Left lung (tissue), 10 donors: ENCODE results near the gene MEI4. TPM values are rescaled to one million over a fixed set of nuclear protein-coding genes. Genes with fewer than 3 reads are reported as not detected.
"Not testable (repeated sequence)": the region's sequence is repeated elsewhere in the genome, so short reads cannot be mapped to it uniquely, and the experiment has no call there.

Experiments
- ATAC-seq: fragments of 200-7000 bp; cut with Tn5 transposase; one replicate; pipeline ENCODE4 v1.9.1; 2020; ENCODE audit warnings: moderate library complexity
- DNase-seq, 4 donors: peaks; one replicate each; pipeline ENCODE4 v3.0.0-alpha.2; 2013 to 2020
- H3K27ac ChIP-seq, 2 donors: fragments of 200-600 bp; sonication (generic) in 1 of 2; one replicate each; pipeline versions ENCODE4 v1.5.0 to v1.8.0; 2020 to 2021
- H3K27me3 ChIP-seq, 2 donors: fragments of 200-600 bp; sonication (generic) in 1 of 2; one replicate each; pipeline versions ENCODE4 v1.5.0 to v1.8.0; 2020 to 2021
- H3K36me3 ChIP-seq, 2 donors: fragments of 200-600 bp; sonication (generic) in 1 of 2; one replicate each; pipeline versions ENCODE4 v1.5.0 to v1.8.0; 2020 to 2021
- H3K4me1 ChIP-seq, 2 donors: fragments of 200-600 bp; one replicate each; pipeline ENCODE4 v1.8.0; 2021
- H3K4me3 ChIP-seq, 2 donors: fragments of 200-600 bp; sonication (generic) in 1 of 2; one replicate each; pipeline versions ENCODE4 v1.5.0 to v1.8.0; 2020 to 2021; ENCODE audit warnings: mild to moderate bottlenecking in 1 of 2
- H3K9me3 ChIP-seq, 2 donors: fragments of 200-600 bp; sonication (generic) in 1 of 2; one replicate each; pipeline versions ENCODE4 v1.5.0 to v1.8.0; 2020 to 2021
- CTCF ChIP-seq, 2 donors: fragments of 200-600 bp; sonication (generic) in 1 of 2; IDR thresholded peaks; one replicate each; pipeline versions ENCODE4 v1.5.0 to v1.8.0; 2021; ENCODE audit warnings: antibody characterized with exemption in 2 of 2
- intact Hi-C, 2 donors: fragments of 100-400 bp; cut with DNase I; formaldehyde crosslinking; loops; one replicate each; pipeline versions ENCODE4 v1.11.2 to v1.14.2; 2022
- polyA plus RNA-seq, 6 donors: library from polyadenylated mRNA; unstranded; fragments of 120-200 nt; gene quantifications; one replicate each; pipeline ENCODE4 v1.2.1, GENCODE V29; 2013; ENCODE audit not compliant: insufficient read length in 6 of 6
- total RNA-seq, 2 donors: library from RNA; stranded (reverse); fragmentation: NEBNext Ultra II Directional; extraction: Animal tissue kit (Norgen Biotek cat#: 25700); gene quantifications; one replicate each; pipeline ENCODE4 v1.2.1, GENCODE V29; 2021
- donor health status: DM: no; HTN: yes; CAD: no.
- donor health status: DM: no; HTN: no; CAD: no.

MEI4 gene
- total and polyA plus RNA-seq, 8 donors: 0.05 to 0.24 (median 0.10) TPM; not detected in 2

GRCh38 chr6:77674211-77674610 is 21.4 kb downstream of the MEI4 start:
- intact Hi-C loops: no loop called here
- Histone ChIP-seq H3K27me3 (no peaks in the 10 kb centered on the region), H3K36me3 (no peaks in the 10 kb centered on the region), H3K4me3 (no peak overlapping the region), H3K9me3 (no peaks in the 10 kb centered on the region), H3K4me1 (no peaks in the 10 kb centered on the region), H3K27ac (no peak overlapping the region)
- ATAC-seq (no peak), DNase-seq (no peak)
- no peak for TF ChIP-seq CTCF (IDR thresholded peaks at IDR 0.05)

GRCh38 chr6:77678048-77678447 is 25.2 kb downstream of the MEI4 start:
- Histone ChIP-seq H3K36me3 (no peaks in the 10 kb centered on the region), H3K4me1 (no peaks in the 10 kb centered on the region), H3K27me3 (no peaks in the 10 kb centered on the region), H3K9me3 (no peaks in the 10 kb centered on the region), H3K4me3 (no peak overlapping the region), H3K27ac (no peak overlapping the region)
- no peak for TF ChIP-seq CTCF (IDR thresholded peaks at IDR 0.05)
- ATAC-seq (no peak), DNase-seq (no peak)
- intact Hi-C loops: no loop called here

GRCh38 chr6:77683515-77683914 is 30.7 kb downstream of the MEI4 start:
- no peak for DNase-seq
- no peak for ATAC-seq
- Histone ChIP-seq H3K4me1 (no peaks in the 10 kb centered on the region), H3K9me3 (no peaks in the 10 kb centered on the region), H3K4me3 (no peak overlapping the region), H3K36me3 (no peaks in the 10 kb centered on the region), H3K27me3 (no peaks in the 10 kb centered on the region), H3K27ac (no peak overlapping the region)
- intact Hi-C loops: no loop called here
- no peak for TF ChIP-seq CTCF (IDR thresholded peaks at IDR 0.05)

- Histone ChIP-seq H3K27ac (no peak overlapping the region), H3K4me1 (no peaks in the 10 kb centered on the region), H3K27me3 (no peaks in the 10 kb centered on the region), H3K9me3 (no peaks in the 10 kb centered on the region), H3K4me3 (no peak overlapping the region), H3K36me3 (no peaks in the 10 kb centered on the region)
- intact Hi-C loops: no loop called here
- no peak for TF ChIP-seq CTCF (IDR thresholded peaks at IDR 0.05)
- DNase-seq: no peak
- ATAC-seq: no peak
These were observed 34.1 kb downstream of the MEI4 start for GRCh38 chr6:77686931-77687330.

GRCh38 chr6:77688649-77689048 is 35.8 kb downstream of the MEI4 start:
- intact Hi-C loops: no loop called here
- Histone ChIP-seq H3K27me3 (no peaks in the 10 kb centered on the region), H3K9me3 (no peaks in the 10 kb centered on the region), H3K27ac (no peak overlapping the region), H3K36me3 (no peaks in the 10 kb centered on the region), H3K4me1 (no peaks in the 10 kb centered on the region), H3K4me3 (no peak overlapping the region)
- ATAC-seq: no peak
- no peak for DNase-seq
- TF ChIP-seq CTCF (IDR thresholded peaks at IDR 0.05): no peak

GRCh38 chr6:77700095-77700494 is 47.3 kb downstream of the MEI4 start:
- H3K4me1 ChIP-seq, H3K4me3 ChIP-seq, DNase-seq, ATAC-seq, H3K27ac ChIP-seq, H3K36me3 ChIP-seq, intact Hi-C loops, H3K27me3 ChIP-seq: not testable (repeated sequence)
- peaks cover 0 to 21% of the 10 kb centered on the region in 2 donors for H3K9me3 ChIP-seq
